PC-9 (cell line): ENCODE measurements around the gene TANC1. TPM values are rescaled to one million over a fixed set of nuclear protein-coding genes. Genes with fewer than 3 reads are reported as not detected.

ENCODE experiments used
- BruUV-seq: library from RNA; stranded (reverse); fragments of 400-500 nt; replicated peaks from 2 replicates; lab custom pipeline; 2021; lab: Mats Ljungman, UMichigan
- CTCF ChIA-PET: fragments of 300-600 bp; sonication (Branson Sonifier 250); formaldehyde crosslinking; loops from one replicate; lab custom pipeline; 2022; ENCODE audit warnings: antibody characterized with exemption; lab: Charles Lee
- POLR2A ChIA-PET: fragments of 300-600 bp; sonication (Branson Sonifier 250); formaldehyde crosslinking; loops from one replicate; lab custom pipeline; 2022; ENCODE audit warnings: antibody characterized with exemption; ENCODE audit not compliant: unreplicated experiment; lab: Charles Lee
- DNase-seq, 2 experiments: peaks; one replicate each; pipeline versions ENCODE4 v3.0.0 to v3.0.0-alpha.2; 2015 to 2022; ENCODE audit warnings: mixed read lengths in 1 of 2
- H2AFZ ChIP-seq: fragments of 200-600 bp; sonication (generic); 2 replicates; pipeline ENCODE4 v1.8.1; 2017; ENCODE audit warnings: antibody characterized with exemption
- H3F3A ChIP-seq: fragments of 200-600 bp; sonication (generic); 2 replicates; pipeline ENCODE4 v1.8.1; 2017; ENCODE audit warnings: antibody characterized with exemption, mild to moderate bottlenecking, low read depth; ENCODE audit not compliant: insufficient read depth
- H3K27ac ChIP-seq: fragments of 200-600 bp; sonication (generic); 2 replicates; pipeline ENCODE4 v1.6.1; 2016; ENCODE audit warnings: mixed run types
- H3K27me3 ChIP-seq: fragments of 200-600 bp; sonication (generic); 2 replicates; pipeline ENCODE4 v1.6.1; 2016; ENCODE audit warnings: low read depth, mixed run types; ENCODE audit not compliant: insufficient read depth
- H3K36me3 ChIP-seq: fragments of 200-600 bp; sonication (generic); 2 replicates; pipeline ENCODE4 v1.6.1; 2016; ENCODE audit warnings: low read depth, mixed run types
- H3K4me1 ChIP-seq: fragments of 200-600 bp; sonication (generic); replicated peaks from 2 replicates; pipeline ENCODE4 v1.6.1; 2016; ENCODE audit warnings: mixed run types; ENCODE audit not compliant: insufficient read depth
- H3K4me2 ChIP-seq: fragments of 200-600 bp; sonication (generic); 2 replicates; pipeline ENCODE4 v1.6.1; 2017; ENCODE audit warnings: mixed run types
- H3K4me3 ChIP-seq: fragments of 200-600 bp; sonication (generic); 2 replicates; pipeline ENCODE4 v1.6.1; 2016; ENCODE audit warnings: mixed run types
- H3K79me2 ChIP-seq: fragments of 200-600 bp; sonication (generic); 2 replicates; pipeline ENCODE4 v1.6.1; 2017; ENCODE audit warnings: low read depth, mixed run types
- H3K9me2 ChIP-seq: fragments of 200-600 bp; sonication (generic); 2 replicates; pipeline ENCODE4 v1.8.1; 2017; ENCODE audit warnings: mild to moderate bottlenecking; ENCODE audit not compliant: insufficient read depth
- H3K9me3 ChIP-seq: fragments of 200-600 bp; sonication (generic); 2 replicates; pipeline ENCODE4 v1.8.1; 2016; ENCODE audit warnings: low read depth; ENCODE audit not compliant: insufficient read depth
- H4K20me1 ChIP-seq: fragments of 200-600 bp; sonication (generic); 2 replicates; pipeline ENCODE4 v1.8.1; 2017; ENCODE audit not compliant: insufficient read depth
- CTCF ChIP-seq: fragments of 200-600 bp; sonication (generic); conservative IDR thresholded peaks from 2 replicates; pipeline ENCODE4 v1.6.1; 2017; ENCODE audit warnings: mixed run types, antibody characterized with exemption, mild to moderate bottlenecking, moderate library complexity
- EZH2 ChIP-seq: fragments of 200-600 bp; sonication (generic); IDR thresholded peaks from 2 replicates; pipeline ENCODE4 v1.8.0; 2017; ENCODE audit warnings: antibody characterized with exemption, low read depth
- intact Hi-C: fragments of 100-400 bp; cut with micrococcal nuclease; formaldehyde crosslinking; loops from one replicate; pipeline ENCODE4 v1.10.0; 2022; ENCODE audit not compliant: unreplicated experiment
- total RNA-seq: library from RNA; stranded (reverse); gene quantifications from 2 replicates; pipeline ENCODE4 v1.2.3, GENCODE V29; 2021

Gene TANC1
- total RNA-seq, 1 experiment from 2014 or later, result 26.0 TPM

GRCh38 chr2:159133797-159134196 lies 165.4 kb downstream of the TANC1 start:
- H3K4me2 ChIP-seq, result no peak overlapping the region
- no peaks in the 10 kb centered on the region for H3K9me2 ChIP-seq
- H3K4me1 ChIP-seq, result peaks cover 9% of the 10 kb centered on the region
- CTCF ChIA-PET, result no interaction called here
- H3K4me3 ChIP-seq, result no peak overlapping the region
- no peaks in the 10 kb centered on the region for H3F3A ChIP-seq
- H3K27me3 ChIP-seq, result no peaks in the 10 kb centered on the region
- no peaks in the 10 kb centered on the region for H4K20me1 ChIP-seq
- no TSS peak for BruUV-seq
- TF ChIP-seq EZH2 (no peak), CTCF (no peak)
- DNase-seq, result no peak
- H3K79me2 ChIP-seq, result 0 out of 2 replicates have a peak, but pooled peaks cover 3% of the 10 kb centered on the region
- no peak overlapping the region for H2AFZ ChIP-seq
- no peaks in the 10 kb centered on the region for H3K9me3 ChIP-seq
- POLR2A ChIA-PET, result no interaction called here
- no peak overlapping the region for H3K27ac ChIP-seq
- no peaks in the 10 kb centered on the region for H3K36me3 ChIP-seq
- intact Hi-C loops, result no loop called here

- H3F3A ChIP-seq, result no peaks in the 10 kb centered on the region
- POLR2A ChIA-PET, result no interaction called here
- CTCF ChIA-PET, result no interaction called here
- H3K4me2 ChIP-seq, result no peak overlapping the region
- DNase-seq, result no peak
- 0 out of 2 replicates have a peak, but pooled peaks cover 3% of the 10 kb centered on the region for H3K79me2 ChIP-seq
- no peaks in the 10 kb centered on the region for H4K20me1 ChIP-seq
- H2AFZ ChIP-seq, result no peak overlapping the region
- H3K4me1 ChIP-seq, result peaks cover 9% of the 10 kb centered on the region
- H3K27me3 ChIP-seq, result no peaks in the 10 kb centered on the region
- H3K9me3 ChIP-seq, result no peaks in the 10 kb centered on the region
- no peaks in the 10 kb centered on the region for H3K36me3 ChIP-seq
- intact Hi-C loops, result no loop called here
- H3K9me2 ChIP-seq, result no peaks in the 10 kb centered on the region
- no TSS peak for BruUV-seq
- H3K27ac ChIP-seq, result no peak overlapping the region
- no peak overlapping the region for H3K4me3 ChIP-seq
- TF ChIP-seq EZH2, result no peak
- TF ChIP-seq CTCF, result no peak
These were observed 166.5 kb downstream of the TANC1 start for GRCh38 chr2:159134979-159135378.

GRCh38 chr2:159136391-159136790 lies 168.0 kb downstream of the TANC1 start:
- no peaks in the 10 kb centered on the region for H3K9me2 ChIP-seq
- BruUV-seq, result no TSS peak
- no peak overlapping the region for H3K4me3 ChIP-seq
- H3K4me1 ChIP-seq, result peaks cover 9% of the 10 kb centered on the region
- H2AFZ ChIP-seq, result no peak overlapping the region
- H3K27ac ChIP-seq, result no peak overlapping the region
- no peaks in the 10 kb centered on the region for H3K27me3 ChIP-seq
- CTCF ChIA-PET, result no interaction called here
- H4K20me1 ChIP-seq, result no peaks in the 10 kb centered on the region
- H3K9me3 ChIP-seq, result no peaks in the 10 kb centered on the region
- H3K4me2 ChIP-seq, result no peak overlapping the region
- intact Hi-C loops, result no loop called here
- no peaks in the 10 kb centered on the region for H3F3A ChIP-seq
- H3K79me2 ChIP-seq, result 0 out of 2 replicates have a peak, but pooled peaks cover 3% of the 10 kb centered on the region
- TF ChIP-seq CTCF (no peak), EZH2 (no peak)
- POLR2A ChIA-PET, result no interaction called here
- no peak for DNase-seq
- no peaks in the 10 kb centered on the region for H3K36me3 ChIP-seq
